K562 (cell line): Measurements from ENCODE around the gene LBHD1. TPM values are rescaled to one million over a fixed set of nuclear protein-coding genes. Genes with fewer than 3 reads are reported as not detected.

ENCODE experiments used
- BDP1 ChIP-seq: IDR thresholded peaks from 3 replicates; pipeline ENCODE4 v1.6.1; 2011; ENCODE audit not compliant: insufficient read length, insufficient read depth
- BRCA1 ChIP-seq, 2 experiments: fragments of 450-650 bp in 1 of 2; sonication (generic) in 1 of 2; formaldehyde crosslinking in 1 of 2; IDR thresholded peaks; 2 replicates each; pipeline versions ENCODE4 v1.5.0 to v1.6.1; 2017 to 2020; ENCODE audit warnings: mild to moderate bottlenecking in 1 of 2, missing genetic modification reagents in 1 of 2
- CBX8 ChIP-seq: fragments of 200-600 bp; sonication (generic); IDR thresholded peaks from 2 replicates; pipeline ENCODE4 v1.6.1; 2012; ENCODE audit warnings: borderline replicate concordance, mixed run types, low read depth, mild to moderate bottlenecking, moderate library complexity, mixed read lengths, low read length, control low read depth, inconsistent platforms; ENCODE audit not compliant: poor library complexity, severe bottlenecking; ENCODE audit errors: extremely low read depth
- KAT8 ChIP-seq: fragments of 450-650 bp; IDR thresholded peaks from 2 replicates; pipeline ENCODE4 v1.6.1; 2016; ENCODE audit warnings: low read depth, mild to moderate bottlenecking
- NCOA1 ChIP-seq: fragments of 450-650 bp; IDR thresholded peaks from 2 replicates; pipeline ENCODE4 v1.6.1; 2016; ENCODE audit warnings: low read depth
- NR2C2 ChIP-seq, 2 experiments: fragments of 200-800 bp in 1 of 2; sonication (Bioruptor generic) in 1 of 2; sonication (generic) in 1 of 2; formaldehyde crosslinking in 1 of 2; IDR thresholded peaks; 2 replicates each; pipeline versions ENCODE4 v1.6.1 to v1.8.0; 2016 to 2022; ENCODE audit warnings: mild to moderate bottlenecking in 1 of 2, missing compliant biosample characterization in 1 of 2, missing genetic modification characterization in 1 of 2, missing genetic modification reagents in 1 of 2
- RBM39 ChIP-seq: fragments of 200-400 bp; formaldehyde crosslinking; optimal IDR thresholded peaks from 2 replicates; pipeline ENCODE3; 2018; ENCODE audit warnings: low read depth, low read length
- TAF7 ChIP-seq: fragments of 450-650 bp; IDR thresholded peaks from 2 replicates; pipeline ENCODE4 v1.6.1; 2016; ENCODE audit warnings: missing genetic modification characterization, missing compliant biosample characterization
- TFAM ChIP-seq: fragments of 250-450 bp; sonication (Bioruptor Pico); conservative IDR thresholded peaks from 2 replicates; pipeline ENCODE4 v1.5.0; 2021; ENCODE audit warnings: mild to moderate bottlenecking, moderate library complexity
- ZBTB17 ChIP-seq: fragments of 450-650 bp; formaldehyde crosslinking; IDR thresholded peaks from 2 replicates; pipeline ENCODE4 v1.4.0; 2020; ENCODE audit warnings: mild to moderate bottlenecking
- ZKSCAN1 ChIP-seq: fragments of 150-350 bp; IDR thresholded peaks from 2 replicates; pipeline ENCODE4 v1.6.1; 2016; ENCODE audit warnings: low read depth, low read length
- ZNF263 ChIP-seq: sonication (generic); formaldehyde crosslinking; IDR thresholded peaks from 2 replicates; pipeline ENCODE4 v1.8.0; 2022; ENCODE audit warnings: mild to moderate bottlenecking, missing genetic modification reagents, borderline replicate concordance
- ZNF324 ChIP-seq: fragments of 250-450 bp; sonication (Bioruptor Pico); IDR thresholded peaks from 2 replicates; pipeline ENCODE4 v1.4.0; 2020; ENCODE audit warnings: mild to moderate bottlenecking
- polyA plus RNA-seq, 8 experiments: library from polyadenylated mRNA; depleted of rRNA in 4 of 8; stranded (reverse) in 5 of 8; unstranded in 3 of 8; fragments of >200 nt; fragmentation: Nextera tagmentation in 2 of 8; fragmentation: Illumina TruSeq in 1 of 8; extraction: Ambion mirVana in 2 of 8; extraction: Trizol in 1 of 8; gene quantifications; 2 replicates each; pipeline versions ENCODE4 v1.2.1 to v1.2.3, GENCODE V29; 2011 to 2014; ENCODE audit warnings: inconsistent platforms in 1 of 8, missing spikeins in 1 of 8
- total RNA-seq, 7 experiments: library from RNA; depleted of rRNA in 6 of 7; stranded (reverse); fragments of >200 nt in 6 of 7; fragmentation: Illumina TruSeq in 2 of 7; extraction: Trizol in 2 of 7; gene quantifications; 2 replicates each; pipeline versions ENCODE4 v1.2.1 to v1.2.3, GENCODE V29; 2011 to 2021; ENCODE audit warnings: low replicate concordance in 1 of 7
- TF ChIP-seq, protein P1 (sequence below): fragments of 450-650 bp; IDR thresholded peaks from 2 replicates; pipeline ENCODE4 v1.6.1; 2016; ENCODE audit warnings: low read depth
- TF ChIP-seq, protein P2 (sequence below), 2 experiments: fragments of 450-650 bp; conservative IDR thresholded peaks; 2 replicates each; pipeline ENCODE4 v1.6.1; 2017; ENCODE audit warnings: mild to moderate bottlenecking in 2 of 2, moderate library complexity in 2 of 2

Gene LBHD1
- total and polyA plus RNA-seq, 9 of the 15 experiments (the other 6 are each of a cell fraction or from before 2014, with no cell fraction given) = 2.6 to 28.0 (median 12.5) TPM

DNA sequence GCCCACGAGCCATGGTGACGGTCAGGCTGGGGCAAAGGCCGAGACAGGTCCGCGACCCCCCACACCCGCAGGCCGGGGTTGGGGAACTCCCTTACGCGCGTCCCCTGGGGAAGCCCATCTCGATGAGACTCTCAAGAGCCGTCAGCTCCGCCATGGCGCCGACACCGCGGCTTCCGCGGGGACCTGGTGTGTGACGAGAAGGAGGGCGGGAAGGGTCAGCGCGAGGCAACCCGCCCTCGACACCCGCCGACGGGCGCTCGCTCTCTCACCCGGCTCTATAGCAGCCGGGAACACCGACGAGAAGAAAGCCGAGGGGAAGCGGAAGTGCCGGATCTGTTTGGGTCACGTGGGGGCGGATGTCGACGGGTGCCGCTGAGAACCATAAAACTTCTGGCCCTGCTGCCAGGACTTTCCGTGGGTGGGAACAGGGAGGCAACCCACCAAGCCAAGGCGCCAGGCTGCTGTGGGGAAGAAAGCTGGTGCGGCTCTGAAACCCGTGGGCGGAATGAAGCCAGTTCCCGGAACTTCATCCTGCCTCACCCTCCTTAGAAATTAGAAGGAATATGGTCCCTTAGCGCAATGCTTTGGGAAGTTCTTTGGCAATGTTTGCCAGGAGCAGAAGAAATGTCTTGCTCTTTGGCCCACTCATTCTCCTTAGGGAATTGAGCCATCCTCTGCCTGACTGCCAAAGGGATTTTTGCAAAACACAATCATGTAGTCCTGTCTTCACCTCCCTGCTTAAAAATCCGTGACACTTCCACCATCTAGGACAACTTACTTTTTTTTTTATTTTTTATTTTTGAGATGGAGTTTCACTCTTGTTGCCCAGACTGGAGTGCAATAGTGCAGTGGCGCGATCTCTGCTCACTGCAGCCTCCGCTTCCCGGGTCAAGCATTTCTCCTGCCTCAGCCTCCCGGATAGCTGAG is 7.0 kb upstream of the LBHD1 start, which contains the start of gene UBXN1 (continued):
- TF ChIP-seq, protein P1, sequence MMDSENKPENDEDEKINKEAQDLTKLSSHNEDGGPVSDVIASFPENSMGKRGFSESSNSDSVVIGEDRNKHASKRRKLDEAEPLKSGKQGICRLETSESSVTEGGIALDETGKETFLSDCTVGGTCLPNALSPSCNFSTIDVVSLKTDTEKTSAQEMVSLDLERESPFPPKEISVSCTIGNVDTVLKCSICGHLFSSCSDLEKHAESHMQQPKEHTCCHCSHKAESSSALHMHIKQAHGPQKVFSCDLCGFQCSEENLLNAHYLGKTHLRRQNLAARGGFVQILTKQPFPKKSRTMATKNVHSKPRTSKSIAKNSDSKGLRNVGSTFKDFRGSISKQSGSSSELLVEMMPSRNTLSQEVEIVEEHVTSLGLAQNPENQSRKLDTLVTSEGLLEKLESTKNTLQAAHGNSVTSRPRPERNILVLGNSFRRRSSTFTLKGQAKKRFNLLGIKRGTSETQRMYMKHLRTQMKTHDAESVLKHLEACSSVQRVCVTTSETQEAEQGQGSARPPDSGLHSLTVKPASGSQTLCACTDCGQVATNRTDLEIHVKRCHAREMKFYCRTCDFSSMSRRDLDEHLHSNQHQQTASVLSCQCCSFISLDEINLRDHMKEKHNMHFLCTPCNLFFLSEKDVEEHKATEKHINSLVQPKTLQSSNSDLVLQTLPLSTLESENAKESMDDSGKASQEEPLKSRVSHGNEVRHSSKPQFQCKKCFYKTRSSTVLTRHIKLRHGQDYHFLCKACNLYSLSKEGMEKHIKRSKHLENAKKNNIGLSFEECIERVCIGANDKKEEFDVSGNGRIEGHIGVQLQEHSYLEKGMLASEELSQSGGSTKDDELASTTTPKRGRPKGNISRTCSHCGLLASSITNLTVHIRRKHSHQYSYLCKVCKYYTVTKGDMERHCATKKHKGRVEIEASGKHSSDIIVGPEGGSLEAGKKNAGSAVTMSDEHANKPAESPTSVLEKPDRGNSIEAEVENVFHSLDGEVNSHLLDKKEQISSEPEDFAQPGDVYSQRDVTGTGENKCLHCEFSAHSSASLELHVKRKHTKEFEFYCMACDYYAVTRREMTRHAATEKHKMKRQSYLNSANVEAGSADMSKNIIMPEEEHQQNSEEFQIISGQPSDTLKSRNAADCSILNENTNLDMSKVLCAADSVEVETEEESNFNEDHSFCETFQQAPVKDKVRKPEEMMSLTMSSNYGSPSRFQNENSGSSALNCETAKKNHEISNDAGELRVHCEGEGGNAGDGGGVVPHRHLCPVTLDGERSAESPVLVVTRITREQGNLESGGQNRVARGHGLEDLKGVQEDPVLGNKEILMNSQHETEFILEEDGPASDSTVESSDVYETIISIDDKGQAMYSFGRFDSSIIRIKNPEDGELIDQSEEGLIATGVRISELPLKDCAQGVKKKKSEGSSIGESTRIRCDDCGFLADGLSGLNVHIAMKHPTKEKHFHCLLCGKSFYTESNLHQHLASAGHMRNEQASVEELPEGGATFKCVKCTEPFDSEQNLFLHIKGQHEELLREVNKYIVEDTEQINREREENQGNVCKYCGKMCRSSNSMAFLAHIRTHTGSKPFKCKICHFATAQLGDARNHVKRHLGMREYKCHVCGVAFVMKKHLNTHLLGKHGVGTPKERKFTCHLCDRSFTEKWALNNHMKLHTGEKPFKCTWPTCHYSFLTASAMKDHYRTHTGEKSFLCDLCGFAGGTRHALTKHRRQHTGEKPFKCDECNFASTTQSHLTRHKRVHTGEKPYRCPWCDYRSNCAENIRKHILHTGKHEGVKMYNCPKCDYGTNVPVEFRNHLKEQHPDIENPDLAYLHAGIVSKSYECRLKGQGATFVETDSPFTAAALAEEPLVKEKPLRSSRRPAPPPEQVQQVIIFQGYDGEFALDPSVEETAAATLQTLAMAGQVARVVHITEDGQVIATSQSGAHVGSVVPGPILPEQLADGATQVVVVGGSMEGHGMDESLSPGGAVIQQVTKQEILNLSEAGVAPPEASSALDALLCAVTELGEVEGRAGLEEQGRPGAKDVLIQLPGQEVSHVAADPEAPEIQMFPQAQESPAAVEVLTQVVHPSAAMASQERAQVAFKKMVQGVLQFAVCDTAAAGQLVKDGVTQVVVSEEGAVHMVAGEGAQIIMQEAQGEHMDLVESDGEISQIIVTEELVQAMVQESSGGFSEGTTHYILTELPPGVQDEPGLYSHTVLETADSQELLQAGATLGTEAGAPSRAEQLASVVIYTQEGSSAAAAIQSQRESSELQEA = peak; percentile 98
- TF ChIP-seq TAF7 (tag) = peak; percentile 37; the same call in 1 of the 2 replicates
- TF ChIP-seq, protein P2, sequence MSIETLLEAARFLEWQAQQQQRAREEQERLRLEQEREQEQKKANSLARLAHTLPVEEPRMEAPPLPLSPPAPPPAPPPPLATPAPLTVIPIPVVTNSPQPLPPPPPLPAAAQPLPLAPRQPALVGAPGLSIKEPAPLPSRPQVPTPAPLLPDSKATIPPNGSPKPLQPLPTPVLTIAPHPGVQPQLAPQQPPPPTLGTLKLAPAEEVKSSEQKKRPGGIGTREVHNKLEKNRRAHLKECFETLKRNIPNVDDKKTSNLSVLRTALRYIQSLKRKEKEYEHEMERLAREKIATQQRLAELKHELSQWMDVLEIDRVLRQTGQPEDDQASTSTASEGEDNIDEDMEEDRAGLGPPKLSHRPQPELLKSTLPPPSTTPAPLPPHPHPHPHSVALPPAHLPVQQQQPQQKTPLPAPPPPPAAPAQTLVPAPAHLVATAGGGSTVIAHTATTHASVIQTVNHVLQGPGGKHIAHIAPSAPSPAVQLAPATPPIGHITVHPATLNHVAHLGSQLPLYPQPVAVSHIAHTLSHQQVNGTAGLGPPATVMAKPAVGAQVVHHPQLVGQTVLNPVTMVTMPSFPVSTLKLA (conservative IDR thresholded peaks at IDR 0.05) = peak; percentile 80 to 91
- 0 out of 2 replicates have a peak, but pooled peaks have one; percentile 20 for TF ChIP-seq NCOA1
- TF ChIP-seq ZNF263 (CRISPR knock-in tag) = peak; percentile 25; the same call in 1 of the 2 replicates
- no peak for TF ChIP-seq NR2C2 (CRISPR knock-in tag; IDR thresholded peaks at IDR 0.05)
- TF ChIP-seq NR2C2 (tag; IDR thresholded peaks at IDR 0.05) = peak; percentile 79
- 0 out of 2 replicates have a peak, but pooled peaks have one; percentile 56 for TF ChIP-seq ZBTB17 (CRISPR knock-in tag)
- no peak for TF ChIP-seq KAT8
- no peak for TF ChIP-seq ZNF324 (CRISPR knock-in tag)
- no peak for TF ChIP-seq TFAM
- TF ChIP-seq BDP1 = no peak
- TF ChIP-seq ZKSCAN1 = peak; percentile 67; the same call in 1 of the 2 replicates
- no peak for TF ChIP-seq BRCA1 (IDR thresholded peaks at IDR 0.05)
- TF ChIP-seq BRCA1 (CRISPR knock-in tag; IDR thresholded peaks at IDR 0.05) = no peak
- no peak for TF ChIP-seq RBM39
- TF ChIP-seq CBX8 = no peak
